HG03521 (cell line): ENCODE measurements around the gene GLS2.
"Not testable (repeated sequence)": the region's sequence is repeated elsewhere in the genome, so short reads cannot be mapped to it uniquely, and the experiment has no call there.

ENCODE experiments used
- ATAC-seq: cut with Tn5 transposase; IDR thresholded peaks from one replicate; pipeline ENCODE4 v1.9.1; 2021; ENCODE audit warnings: mild to moderate bottlenecking, moderate library complexity; ENCODE audit not compliant: unreplicated experiment

The GLS2 gene

DNA sequence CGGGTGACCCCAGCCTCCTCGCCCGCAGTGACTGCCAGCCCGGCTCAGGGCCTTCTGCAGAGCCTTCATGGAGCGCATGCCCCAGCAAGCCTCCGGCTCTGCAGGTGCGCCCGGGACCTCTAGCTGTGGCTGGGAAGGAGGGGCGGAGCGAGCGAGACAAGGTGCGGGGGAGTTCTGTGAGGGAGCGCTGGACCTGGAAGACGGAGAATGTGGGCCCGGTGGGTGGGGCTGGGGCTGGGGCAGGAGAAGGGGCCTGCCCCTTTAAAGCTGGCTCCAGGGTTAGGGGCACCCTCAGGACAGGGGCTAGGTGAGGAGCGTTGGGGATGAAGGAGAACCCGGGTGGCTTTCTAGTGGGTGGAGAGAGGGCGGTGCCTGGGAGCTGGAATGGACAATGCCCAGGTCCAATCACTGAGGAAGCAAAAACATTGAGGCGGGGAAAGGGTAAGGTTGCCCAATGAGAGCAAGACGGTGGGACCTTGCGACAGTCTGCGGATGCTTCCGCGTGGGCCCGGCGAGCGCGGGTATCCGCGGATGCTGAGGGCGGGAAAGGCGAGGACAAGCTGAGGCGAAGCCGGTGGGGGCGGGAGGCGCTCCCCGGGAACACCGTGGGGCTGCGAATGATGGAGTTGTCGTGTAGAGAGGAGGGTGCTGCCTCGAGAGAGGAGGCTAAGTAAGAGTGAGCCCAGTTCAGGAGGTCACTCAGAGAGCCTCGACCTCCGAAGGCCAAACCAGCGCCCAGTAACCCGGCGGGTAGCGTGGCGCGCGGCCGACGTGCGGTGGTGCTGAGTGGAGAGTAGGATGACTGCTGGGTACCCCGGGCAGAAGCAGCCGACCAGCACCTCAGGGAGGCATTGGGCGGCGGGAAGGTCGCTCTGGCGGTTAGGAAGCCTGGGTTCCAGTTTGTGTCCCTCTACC is at the start of gene GLS2:
Gene GLS2 (minus strand): TSS at position 121 of the 915 bp plus-strand sequence. CDS start 43 bp downstream, at position 78.
- peak; percentile 84 for ATAC-seq

DNA sequence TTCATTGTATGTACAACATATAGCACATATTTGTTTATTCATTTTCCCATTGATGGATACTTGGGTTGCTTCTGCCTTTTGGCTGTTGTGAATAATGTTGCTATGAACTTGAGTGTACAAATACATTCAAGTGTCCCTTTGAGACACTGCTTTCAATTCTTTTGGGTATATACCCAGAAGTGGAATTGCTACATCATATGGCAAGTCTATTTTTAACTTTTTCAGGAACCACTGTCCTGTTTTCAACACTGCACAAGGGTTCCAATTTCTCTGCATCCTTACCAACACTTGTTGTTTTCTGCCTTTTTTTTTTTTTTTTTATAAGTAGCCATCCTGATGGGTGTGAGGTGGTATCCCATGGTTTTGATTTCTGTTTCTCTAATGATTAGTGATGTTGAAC is 49.6 kb upstream of the GLS2 start:
- ATAC-seq: no peak

DNA sequence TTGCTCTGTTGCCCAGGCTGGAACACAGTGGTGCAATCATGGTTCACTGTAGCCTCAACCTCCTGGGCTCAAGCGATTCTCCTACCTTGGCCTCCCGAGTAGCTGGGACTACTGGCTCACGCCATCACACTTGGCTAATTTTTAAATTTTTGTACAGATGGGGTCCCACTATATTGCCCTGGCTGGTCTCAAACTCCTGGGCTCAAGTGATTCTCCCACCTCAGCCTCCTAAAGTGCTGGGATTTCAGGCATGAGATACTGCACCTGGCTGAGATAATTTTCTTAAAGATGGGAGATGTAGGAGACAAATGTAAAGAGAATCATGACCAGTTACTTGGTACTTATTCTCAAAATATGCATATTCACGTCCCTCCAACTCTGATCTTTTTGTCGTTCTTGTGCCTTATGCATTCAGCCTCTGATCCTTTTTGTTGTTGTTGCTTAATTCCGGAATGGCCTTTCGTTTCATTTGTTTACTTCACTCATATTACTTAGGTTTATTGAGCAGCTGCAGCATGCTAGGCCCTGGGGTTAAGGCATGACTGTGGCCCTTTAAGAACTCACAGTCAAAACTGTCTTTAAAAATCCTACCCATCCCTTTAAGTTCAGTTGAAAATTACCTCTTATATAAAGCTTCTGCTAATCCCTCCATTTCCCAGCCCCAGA is 42.6 kb upstream of the GLS2 start:
- ATAC-seq: no peak

DNA sequence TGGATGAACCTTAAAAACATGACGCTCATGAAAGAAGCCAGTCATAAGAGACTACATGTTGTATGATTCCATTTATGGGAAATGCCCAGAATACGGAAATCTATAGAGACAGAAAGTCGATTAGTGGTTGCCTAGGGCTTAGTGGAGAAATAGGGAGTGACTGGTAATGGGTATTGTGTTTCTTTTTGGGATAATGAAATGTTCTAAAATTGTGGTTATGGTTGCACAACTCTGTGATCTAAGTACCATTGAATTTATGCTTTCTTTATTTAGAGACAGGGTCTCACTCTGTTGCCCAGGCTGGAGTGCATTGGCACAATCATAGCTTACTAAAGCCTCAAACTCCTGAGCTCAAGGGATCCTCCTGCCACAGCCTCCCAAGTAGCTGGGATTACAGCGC is 41.7 kb upstream of the GLS2 start:
- ATAC-seq: no peak

DNA sequence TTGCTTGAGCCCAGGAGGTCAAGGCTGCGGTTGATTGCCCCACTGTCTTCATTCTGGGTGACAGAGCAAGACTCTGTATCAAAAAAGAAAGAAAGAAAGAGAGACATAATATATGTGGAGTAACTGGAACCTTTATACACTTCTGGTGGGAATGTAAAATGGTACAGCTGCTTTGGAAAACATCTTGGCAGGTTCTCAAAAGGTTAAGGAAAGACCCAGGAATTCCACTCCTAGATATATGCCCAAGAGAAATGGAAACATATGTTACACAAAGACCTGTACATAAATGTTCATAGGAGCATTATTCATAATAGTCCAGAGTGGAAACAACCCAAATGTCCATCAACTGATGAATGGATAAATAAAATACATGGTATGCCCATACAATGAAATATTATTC is 40.9 kb upstream of the GLS2 start:
- no peak for ATAC-seq

DNA sequence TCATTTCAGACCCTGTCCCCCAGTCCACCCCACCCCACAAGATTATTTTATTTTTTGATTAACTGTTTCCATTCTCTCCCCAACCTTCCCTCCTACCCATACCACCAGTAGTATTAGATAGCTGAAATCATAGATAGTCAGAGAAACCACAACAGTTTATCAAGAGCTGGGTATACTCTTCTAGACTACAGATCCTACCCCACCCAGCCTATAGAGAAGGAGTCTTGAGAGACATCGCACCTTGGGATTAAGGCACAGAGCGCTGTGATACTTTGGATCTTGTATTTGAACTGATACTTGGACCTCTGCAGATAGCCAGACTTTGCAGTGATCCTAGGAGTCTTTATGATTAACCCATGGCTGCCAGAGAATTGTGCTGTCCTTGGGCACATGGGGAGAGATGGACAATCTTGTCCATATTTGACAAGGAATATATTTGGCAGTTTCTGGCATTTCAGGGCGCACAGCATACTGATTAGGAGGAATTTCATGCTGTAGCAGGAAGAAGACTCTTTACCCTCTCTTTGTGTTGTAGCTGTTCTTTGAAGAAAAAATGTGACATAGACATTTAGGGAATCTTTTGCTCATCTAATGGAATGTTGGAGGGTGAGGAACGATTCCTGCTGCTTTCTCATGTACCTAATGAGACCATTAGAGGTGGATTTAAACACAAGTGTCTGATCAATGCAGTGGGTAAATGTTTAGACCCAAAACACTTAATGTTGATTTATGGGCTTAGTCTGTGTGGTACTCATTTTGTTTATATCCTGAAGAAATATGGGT is 34.6 kb upstream of the GLS2 start:
- ATAC-seq: no peak

DNA sequence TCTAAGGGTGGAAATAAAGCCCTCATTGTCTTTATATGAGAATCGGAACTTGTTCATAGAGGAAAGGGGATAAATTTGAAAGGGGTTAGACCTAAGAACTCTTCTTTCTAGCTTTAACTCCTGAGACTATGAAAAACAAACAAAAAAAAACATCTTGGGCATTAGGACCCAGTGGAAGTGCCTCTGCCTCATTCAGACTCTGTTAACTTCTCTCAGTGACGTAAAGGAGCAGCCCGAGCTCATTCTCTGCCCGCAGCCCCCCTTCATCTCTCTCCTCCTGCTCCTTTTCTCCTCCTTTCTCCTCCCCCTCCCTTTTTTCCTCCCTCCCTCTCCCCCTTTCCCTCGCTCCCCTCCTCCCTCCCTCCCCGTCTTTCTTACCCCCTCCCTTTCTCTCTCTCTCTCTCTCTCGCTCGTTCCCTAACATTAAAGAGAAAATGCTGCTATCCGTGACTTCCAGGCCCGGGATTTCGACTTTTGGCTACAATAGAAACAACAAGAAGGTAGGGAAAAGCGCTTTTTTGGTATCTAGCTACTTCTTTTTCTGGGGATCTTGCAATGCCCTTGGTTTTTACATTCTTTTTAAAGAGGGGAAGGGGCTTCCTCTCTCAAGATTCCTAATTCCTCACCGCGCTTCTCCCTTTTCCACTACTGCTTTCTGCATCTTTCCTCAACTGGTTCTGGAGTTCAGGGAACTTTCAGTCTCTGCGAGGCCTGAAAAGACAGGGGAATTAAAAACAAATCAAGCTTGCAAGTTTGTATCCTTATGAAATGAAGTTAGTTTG is 33.8 kb upstream of the GLS2 start, which contains the start of gene RBMS2:
Gene RBMS2 (plus strand): TSS at position 231 of the 782 bp plus-strand sequence. CDS start 204 bp downstream, at position 435.
- no peak for ATAC-seq

DNA sequence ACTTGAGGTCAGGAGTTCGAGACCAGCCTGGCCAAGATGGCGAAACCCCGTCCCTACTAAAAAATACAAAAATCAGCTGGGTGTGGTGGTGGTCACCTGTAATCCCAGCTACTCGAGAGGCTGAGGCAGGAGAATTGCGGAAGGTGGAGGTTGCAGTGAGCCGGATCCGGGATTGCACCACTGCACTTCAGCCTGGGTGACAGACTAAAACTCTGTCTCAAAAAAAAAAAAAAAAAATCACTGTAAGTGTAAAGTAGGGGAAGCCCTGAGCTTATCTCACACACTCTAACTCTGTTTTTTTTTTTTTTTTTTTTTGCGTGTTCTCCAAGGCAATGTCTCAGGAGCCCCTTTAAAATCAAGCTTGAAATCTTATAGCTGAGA is 33.2 kb upstream of the GLS2 start:
- no peak for ATAC-seq

DNA sequence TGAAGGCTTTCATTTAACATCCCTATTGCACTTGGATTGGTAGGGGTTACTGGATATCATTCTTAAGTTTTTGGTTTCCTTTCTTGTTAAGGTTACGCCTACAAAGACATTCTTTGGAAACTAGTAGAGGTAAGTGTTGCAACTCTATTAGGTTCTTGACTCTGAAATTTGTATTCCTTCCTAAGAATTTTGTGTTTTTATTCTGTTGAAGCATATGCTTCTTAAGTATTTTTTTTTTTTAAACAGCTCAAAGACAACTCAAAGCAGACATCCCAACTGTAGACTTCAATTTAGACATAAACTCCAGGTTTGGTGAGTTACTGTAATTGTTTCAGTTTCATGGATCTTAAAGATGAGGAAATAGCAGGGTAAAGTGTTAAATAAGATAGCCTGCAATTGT is 32.5 kb upstream of the GLS2 start:
- no peak for ATAC-seq

DNA sequence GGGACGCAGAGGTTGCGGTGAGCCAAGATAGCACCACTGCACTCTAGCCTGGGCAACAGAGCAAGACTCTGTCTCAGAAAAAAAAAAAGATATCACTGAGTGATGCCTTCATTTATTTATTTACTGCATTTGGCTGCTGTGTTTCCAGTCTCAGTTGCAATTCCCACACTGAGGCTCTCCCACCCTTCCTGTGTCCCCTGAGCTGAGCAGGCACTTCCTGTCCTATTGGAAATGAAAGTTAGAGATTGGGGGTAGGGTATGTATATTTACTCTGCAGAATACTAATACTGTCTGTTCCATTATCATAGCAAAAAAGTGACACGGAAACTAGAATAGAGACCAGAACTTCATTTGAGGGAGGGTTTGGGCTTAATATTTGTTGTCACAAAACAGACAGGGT is 32.1 kb upstream of the GLS2 start:
- no peak for ATAC-seq

DNA sequence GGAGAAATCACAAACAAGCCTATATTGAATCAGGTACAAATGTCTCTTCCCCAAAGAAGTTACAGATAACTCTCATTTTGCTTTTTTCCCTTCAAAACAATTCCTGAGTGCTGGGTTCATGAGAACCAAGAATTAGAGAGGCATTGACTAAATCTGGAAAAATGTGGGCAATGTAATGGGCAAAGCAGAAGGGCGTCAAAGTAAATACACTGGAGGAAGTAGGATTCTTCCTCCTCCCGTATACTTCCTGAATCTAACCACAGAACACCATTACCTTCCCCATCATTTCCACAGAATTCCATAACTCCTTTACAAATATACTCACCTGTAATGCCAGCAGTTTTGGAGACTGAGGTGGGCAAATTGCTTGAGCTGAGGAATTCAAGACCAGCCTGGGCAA is 30.6 kb upstream of the GLS2 start:
- no peak for ATAC-seq

DNA sequence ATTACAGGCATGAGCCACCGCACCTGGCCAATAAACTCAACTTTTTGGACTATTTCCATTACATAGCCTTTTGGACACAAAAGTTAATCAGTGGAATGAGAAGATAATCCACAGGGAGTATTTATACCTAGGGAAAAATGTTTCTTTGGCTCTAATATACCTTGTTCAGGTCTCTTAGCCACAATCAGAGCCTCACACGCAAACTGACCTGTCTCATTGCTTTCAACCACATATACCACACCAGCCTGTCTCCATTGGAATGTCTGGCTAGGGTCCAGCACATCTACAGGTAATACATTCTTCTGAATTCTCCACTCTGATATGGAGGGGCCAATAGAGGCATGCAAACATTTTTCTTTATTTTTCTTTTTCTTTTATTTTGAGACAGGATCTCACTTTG is 29.9 kb upstream of the GLS2 start:
- ATAC-seq: no peak

DNA sequence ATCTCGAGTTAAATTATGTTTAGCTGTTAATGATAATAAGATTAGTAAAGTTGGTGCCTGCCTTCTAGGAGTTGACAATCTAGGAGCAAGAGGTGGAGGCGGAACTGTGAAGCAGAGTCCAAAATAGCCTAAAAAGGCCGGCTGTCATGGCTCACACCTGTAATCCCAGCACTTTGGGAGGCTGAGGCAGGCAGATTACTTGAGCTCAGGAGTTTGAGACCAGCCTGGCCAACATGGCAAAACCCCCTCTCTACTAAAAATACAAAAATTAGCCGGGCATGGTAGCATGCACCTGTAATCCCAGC is 26.0 kb upstream of the GLS2 start:
- not testable (repeated sequence) for ATAC-seq

DNA sequence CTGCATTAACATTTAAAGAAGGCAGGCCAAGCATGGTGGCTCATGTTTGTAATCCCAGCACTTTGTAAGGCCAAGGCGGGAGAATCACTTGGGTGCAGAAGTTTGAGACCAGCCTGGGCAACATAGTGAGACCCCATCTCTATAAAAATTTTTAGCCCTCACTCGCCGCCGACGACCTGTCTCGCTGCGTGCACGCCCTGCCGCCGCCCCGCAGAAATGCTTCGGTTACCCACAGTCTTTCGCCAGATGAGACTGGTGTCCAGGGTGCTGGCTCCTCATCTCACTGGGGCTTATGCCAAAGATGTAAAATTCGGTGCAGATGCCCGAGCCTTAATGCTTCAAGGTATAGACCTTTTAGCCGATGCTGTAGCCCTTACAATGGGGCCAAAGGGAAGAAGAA is 22.8 kb upstream of the GLS2 start:
- no peak for ATAC-seq

DNA sequence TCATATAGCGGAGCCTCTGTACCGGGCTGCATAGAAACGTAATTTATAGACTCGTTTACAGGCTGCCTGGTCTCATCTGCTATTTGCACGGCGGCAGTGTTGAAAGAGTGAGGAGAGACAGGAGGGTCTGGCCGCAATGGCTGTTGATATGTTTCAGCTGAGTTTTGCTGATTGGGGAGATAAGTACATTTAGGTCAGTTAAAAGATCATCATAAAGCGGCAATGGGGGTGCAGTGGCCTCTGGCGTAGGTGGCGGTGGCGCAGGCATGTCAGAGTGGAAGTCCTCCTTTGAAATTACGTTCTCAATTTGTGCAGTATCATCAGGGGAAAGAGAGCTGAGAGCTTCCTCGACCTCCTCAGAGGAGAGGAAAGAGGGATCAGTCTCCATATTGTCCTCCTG is 11.9 kb upstream of the GLS2 start:
- ATAC-seq: not testable (repeated sequence)

DNA sequence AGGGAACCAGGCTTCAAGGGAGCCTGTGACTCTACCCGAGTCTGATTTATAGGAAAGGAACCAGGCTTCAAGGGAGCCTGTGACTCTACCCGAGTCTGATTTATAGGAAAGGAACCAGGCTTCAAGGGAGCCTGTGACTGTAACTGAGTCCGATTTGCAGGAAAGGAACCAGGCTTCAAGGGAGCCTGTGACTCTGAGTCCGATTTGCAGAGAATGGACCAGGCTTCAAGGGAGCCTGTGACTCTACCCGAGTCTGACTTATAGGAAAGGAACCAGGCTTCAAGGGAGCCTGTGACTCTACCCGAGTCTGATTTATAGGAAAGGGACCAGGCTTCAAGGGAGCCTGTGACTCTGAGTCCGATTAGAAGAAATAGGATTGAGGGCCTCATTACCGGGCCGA is 11.5 kb upstream of the GLS2 start:
- ATAC-seq: not testable (repeated sequence)

DNA sequence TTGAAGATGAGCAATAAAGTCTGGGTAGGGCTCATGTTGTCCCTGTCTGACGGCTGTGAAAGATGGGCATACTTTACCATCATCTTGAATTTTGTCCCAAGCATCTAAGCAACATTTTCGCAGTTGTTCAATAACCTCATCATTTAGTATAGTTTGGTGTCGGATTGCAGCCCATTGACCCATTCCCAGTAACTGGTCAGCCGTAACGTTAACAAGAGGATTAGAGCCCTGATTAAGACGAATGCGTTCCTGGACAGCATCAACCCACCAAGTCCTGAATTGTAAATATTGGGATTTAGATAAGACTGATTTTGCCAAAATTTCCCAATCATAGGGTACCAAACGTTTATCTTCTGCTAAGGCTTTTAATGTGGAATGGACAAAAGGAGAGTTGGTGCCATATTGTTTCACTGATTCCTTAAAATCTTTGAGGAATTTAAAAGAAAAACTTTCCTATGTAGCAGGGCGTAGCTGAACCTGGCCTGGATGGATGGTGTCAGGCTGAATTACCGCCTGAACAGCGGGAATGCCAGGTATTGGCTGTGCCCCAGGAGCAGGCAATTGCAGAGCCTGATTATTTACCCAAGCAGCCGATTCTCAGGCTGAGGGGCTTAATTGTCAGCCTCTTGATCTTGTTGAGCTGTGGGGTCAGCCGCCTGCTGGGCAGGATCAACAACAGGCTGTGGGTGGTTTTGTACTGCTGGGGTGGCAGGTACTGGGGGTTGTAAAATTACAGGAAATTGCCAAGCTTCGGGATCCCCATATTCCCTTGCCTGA is 10.4 kb upstream of the GLS2 start:
- not testable (repeated sequence) for ATAC-seq

DNA sequence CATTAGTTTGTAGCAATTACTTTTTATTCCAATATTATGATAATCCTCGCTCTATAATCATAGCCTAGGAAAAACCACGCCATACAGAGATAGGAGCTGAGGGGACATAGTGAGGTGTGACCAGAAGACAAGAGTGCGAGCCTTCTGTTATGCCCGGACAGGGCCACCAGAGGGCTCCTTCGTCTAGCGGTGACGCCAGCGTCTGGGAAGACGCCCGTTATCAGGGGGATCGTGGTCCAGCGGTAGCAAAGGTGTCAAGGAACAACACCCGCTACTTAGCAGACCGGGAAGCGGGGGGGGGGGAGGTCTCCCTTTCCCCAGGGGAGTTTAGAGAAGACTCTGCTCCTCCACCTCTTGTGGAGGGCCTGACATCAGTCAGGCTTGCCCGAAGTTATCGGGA is 8.7 kb upstream of the GLS2 start:
- ATAC-seq: not testable (repeated sequence)

DNA sequence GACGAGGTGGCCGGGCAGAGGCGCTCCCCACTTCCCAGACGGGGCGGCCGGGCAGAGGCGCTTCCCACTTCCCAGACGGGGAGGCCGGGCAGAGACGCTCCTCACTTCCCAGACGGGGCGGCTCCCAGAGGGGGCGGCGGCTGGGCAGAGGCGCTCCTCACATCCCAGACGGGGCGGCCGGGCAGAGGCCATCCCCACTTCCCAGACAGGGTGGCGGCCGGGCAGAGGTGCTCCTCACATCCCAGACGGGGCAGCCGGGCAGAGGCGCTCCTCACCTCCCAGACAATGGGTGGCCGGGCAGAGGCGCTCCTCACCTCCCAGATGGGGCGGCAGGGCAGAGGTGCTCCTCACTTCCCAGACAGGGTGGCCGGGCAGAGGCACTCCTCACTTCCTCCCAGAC is 6.5 kb upstream of the GLS2 start:
- ATAC-seq: not testable (repeated sequence)

DNA sequence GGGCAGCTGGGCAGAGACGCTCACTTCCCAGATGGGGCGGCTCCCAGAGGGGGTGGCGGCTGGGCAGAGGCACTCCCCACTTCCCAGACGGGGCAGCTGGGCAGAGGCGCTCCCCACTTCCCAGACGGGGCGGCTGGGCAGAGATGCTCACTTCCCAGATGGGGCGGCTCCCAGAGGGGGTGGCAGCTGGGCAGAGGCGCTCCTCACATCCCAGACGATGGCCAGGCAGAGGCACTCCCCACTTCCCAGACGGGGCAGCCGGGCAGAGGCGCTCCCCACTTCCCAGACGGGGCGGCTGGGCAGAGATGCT is 6.1 kb upstream of the GLS2 start:
- ATAC-seq: not testable (repeated sequence)
